Fibroblast of skin of right quadriceps (primary cell): ENCODE data around the gene MBOAT2.
"Not testable (repeated sequence)": the region's sequence is repeated elsewhere in the genome, so short reads cannot be mapped to it uniquely, and the experiment has no call there.

Source experiments
- DNase-seq: peaks from one replicate; pipeline ENCODE4 v3.0.0-alpha.2; 2013

Gene MBOAT2

DNA sequence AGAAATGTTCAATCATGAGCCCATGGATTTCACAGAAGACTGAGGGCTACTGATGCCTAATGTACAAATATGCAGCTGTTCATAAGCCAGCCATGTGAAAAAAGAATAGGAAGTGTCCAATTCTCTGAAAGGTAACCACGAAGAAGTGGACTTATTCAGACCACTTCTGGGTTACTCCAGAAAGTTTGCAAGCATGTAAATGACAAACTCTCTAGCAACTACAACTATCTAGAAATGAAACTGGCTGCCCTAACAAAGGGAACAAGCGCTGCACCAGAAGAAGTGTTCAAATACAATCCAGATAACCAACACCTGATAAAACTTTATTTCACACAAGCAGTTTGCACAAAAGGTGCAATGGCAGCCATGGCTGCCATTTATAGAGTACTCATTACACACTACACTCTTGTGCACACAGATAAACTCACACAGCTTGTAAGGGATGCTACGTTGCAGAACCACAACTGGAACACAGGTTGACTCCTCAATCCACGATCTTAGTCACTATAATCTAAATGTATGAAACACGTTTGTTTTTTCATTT, 13.9 kb downstream of the MBOAT2 start:
- DNase-seq = no peak

DNA sequence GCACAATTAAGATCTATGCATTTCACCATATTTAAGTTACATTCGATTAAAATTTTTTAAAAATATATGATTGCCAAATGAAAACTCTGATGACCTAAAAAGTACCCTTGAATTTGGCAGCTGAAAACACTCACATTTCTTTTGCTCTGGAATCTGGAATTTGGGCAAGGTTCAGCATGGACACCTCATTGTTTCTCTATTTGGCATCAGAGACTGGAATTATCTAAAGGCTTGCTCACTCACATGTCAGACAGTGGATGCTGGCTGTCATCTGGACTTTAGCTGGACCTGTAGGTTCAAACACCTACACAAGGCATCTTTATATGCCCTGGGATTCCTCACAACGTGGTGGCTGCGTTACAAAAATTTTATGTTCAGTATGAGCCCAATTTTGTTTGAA, 16.1 kb downstream of the MBOAT2 start:
- DNase-seq = peak; percentile 61

DNA sequence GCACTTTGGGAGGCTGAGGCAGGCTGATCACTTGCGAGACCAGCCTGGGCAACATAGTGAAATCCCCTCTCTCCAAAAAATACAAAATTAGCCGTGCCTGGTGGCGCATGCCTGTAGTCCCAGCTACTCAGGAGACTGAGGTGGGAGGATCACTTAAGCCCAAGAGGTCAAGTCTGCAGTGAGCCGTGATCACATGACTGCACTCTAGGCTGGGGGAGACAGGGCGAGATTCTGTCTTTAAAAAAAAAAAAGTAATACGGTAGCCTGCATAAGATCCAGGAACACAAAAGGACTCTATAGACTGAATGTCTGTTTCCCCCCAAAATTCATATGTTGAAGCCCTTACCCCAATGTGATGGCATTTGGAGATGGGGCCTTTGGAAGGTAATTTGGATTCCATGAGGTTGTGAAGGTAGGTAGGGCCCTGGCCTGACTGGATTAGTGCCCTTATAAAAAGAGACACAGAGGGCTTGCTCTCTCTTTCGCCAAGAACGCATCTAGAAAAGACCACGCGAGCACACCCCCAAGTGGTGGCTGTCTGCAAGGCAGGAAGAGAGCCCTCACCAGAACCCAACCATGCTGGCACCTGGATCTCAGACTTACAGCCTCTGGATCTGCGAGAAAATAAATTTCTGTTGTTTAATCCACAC, 17.0 kb downstream of the MBOAT2 start:
- no peak for DNase-seq

DNA sequence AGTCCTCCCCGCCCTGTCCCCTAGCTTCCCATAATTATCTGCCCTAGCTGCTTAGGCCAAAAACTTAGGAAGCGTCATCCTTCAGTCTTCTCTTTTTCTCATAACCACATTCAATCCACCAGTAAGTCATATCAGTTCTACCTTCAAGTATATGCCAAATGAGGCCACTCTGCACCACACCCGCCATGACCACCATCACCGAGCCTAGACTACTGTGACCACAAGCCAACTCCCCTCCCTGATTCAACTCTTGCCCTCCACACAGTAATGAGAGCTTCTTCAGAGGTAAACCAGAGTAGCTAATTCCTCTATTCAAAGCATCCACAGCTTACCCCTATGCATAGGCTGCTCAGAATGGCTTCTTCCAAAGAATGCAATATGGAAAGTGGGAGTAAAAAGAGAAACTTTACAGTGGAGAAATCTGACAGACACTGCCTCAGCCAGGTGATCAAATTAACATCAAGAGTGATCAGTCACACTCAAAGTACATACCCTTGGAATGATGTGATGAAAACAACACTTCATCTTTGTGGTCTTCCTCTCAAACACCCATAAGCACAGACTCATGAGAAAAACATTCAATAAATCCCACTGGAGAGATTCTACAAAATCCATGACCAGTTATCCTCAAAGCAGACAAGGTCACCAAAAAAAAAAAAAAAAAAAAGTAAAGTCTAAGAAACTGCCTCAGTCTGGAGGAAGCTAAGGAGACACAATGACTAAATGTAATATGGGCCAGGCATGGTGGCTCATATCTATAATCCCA, 17.7 kb downstream of the MBOAT2 start:
- peak; percentile 89 for DNase-seq

DNA sequence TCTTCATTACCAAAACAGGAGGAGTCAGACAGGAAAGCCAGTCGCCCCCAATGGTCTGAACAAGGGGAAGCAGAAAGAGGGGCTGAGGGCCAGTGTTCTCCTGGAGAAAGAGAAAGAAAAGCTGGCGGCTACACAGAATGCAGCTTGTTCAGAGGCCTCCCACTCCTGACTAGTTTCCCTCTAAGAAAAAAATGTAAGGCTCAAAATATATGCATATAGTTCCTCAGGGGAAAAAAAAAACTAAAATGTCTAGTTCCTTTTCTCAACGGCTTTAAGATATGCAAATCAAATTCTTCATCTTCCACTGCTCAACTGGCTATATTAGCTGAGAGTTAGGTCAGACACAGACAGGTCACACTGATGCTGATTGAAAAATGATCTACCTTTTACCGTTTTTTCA, 18.6 kb downstream of the MBOAT2 start:
- no peak for DNase-seq

DNA sequence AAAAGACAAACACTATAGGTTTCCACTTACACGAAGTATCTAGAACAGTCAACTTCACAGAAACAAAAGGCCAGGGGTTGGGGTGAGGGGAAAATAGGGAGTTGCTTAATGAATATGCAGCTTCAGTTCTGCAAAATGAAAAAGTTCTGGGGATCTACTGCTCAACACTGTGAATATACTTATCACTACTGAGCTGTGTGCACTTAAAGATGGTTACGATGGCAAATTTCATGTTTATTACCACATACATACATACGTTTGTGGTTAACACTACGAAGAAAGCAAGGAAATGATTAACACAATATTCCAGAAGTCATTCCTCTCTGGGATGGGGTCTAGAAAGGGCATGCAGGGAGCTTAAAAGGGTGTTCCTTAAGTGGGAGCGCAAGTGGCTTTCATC, 19.3 kb downstream of the MBOAT2 start:
- DNase-seq = peak; percentile 86

DNA sequence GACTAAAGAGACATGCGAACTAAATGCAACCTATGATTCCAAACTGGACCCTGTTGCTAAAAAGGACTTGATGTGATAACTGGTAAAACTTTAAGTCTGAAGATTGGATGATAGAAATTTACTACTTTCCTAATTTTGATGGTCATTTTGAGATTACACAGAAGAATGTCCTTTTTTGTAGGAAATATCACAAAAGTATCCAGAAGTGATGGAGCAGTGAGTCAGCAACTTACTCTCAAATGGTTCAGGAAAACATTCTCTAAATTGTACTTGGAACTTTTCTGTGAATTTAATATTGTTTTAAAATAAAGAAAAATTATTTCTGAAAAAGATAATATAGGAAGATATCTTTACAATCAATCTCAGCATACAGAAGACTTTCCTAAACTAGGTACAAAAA, 19.9 kb downstream of the MBOAT2 start:
- DNase-seq = no peak

DNA sequence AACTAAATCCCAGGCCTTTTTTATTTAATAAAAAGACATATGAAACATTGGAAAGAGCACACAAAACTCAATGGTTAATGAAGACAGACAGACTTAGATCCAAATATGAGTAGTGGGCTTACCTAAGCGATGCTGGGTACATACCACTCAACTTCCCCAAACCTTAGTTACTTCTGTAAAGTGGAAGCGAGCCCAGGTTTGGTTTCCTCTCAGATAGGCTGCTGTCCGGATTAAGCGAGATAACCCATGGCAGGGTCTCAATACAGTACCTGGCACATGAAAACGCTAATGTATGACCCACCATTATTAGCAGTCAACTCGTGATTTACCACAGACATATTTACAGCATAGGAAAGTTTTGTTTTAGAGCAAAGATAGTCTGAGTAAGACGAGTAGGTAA, 21.6 kb downstream of the MBOAT2 start:
- DNase-seq = no peak

DNA sequence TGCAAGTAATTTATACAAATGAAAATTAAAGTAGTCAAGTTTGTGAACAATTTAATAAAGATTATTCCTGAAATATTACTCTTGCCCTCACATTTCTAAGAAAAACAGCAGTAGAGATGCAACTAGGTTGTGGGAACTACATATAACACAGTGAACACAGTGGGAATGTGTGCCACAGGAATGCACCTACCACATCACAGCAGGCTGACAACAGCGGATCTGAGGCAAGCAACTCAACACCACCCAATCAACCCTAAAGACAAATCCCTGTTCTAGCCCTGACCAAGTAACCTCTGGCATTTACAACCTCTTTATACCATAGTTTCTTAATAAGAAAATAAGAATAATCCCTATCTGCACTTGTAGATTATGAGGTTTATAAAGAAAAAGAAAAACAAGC, 23.4 kb downstream of the MBOAT2 start:
- DNase-seq = peak; percentile 61

DNA sequence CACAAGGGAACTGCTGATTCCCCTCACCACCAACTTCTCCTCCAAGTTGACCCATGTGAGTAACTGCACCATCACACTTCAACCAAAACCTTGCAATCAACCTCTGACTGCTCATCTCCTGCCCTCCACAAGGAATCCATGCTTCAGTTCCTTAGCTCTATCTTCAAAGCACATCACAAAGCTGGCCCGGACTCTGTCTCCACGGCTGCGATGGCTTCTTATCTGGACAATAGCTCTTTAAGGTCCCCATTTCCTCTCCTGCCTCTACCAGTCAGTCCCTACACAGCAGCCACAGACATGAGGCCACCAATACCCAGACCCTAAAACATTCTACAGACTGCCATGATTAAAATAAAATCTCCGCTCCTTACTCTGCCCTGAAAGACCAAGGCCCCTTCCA, 25.7 kb downstream of the MBOAT2 start:
- DNase-seq = no peak

DNA sequence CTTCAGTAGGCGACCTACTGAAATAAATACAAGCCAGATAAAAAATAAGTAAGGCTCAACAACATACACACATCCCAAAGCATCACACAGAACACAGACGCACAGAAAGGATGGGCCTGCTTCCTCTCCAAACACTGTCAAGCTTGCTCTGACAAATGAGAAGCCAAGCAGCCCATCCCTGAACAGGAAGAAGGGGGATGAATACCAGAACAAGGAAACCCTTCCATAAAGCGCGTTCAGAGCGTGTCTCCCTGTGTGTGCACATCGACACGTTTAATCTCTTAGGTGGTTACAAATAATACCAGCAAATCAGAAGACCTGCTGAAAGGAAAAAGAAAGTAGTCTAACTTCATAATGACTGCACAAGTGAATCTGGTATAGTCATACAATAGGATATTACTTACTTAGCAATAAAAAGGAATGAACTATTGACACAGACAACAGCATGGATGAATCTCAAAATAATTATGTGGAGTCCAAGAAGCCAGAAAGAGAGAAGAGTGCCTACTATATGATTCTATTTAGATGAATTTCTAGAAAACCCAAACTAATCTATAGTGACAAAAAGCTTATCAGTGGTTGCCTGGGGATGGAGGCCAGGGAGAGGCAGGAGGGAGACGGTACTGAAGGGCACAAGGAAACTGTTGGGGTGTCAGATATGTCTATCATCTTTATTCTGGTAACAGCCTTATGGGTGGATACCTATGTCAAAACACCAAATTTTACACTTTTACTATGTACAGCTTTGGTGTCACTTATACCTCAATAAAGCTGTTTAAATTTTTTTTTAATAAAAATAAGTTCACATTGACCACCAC, 26.8 kb downstream of the MBOAT2 start:
- peak; percentile 35 for DNase-seq

DNA sequence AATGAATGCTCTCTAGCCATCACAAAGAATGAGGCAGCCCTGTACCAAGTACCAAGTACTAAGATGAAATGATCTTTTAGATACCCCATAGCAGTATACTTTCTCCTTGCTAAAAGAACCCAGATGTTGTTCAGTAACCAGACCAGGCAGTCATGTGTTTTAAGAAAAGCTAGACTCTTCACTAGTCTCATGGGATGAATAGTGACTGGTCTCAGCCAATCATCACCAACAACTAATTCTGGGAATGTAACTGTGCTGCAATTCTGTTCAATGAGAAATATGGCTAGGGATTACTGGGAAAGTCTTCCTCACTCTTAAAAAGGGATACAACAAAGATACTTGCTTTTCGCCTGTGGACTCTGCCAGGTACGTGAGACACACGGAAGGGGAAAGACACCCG, 29.5 kb downstream of the MBOAT2 start:
- DNase-seq = no peak

DNA sequence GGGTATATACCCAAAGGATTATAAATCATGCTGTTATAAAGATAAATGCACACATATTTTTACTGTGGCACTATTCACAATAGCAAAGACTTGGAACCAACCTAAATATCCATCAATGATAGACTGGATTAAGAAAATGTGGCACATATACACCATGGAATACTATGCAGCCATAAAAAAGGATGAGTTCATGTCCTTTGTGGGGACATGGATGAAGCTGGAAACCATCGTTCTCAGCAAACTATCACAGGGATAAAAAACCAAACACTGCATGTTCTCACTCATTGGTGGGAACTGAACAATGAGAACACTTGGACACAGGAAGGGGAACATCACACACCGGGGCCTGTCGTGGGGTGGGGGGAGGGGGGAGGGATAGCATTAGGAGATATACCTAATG, 30.5 kb downstream of the MBOAT2 start:
- DNase-seq = not testable (repeated sequence)

DNA sequence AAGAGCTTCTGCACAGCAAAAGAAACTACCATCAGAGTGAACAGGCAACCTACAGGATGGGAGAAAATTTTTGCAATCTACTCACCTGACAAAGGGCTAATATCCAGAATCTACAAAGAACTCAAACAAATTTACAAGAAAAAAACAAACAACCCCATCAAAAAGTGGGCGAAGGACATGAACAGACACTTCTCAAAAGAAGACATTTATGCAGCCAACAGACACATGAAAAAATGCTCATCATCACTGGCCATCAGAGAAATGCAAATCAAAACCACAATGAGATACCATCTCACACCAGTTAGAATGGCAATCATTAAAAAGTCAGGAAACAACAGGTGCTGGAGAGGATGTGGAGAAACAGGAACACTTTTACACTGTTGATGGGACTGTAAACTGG, 30.9 kb downstream of the MBOAT2 start:
- DNase-seq = not testable (repeated sequence)

DNA sequence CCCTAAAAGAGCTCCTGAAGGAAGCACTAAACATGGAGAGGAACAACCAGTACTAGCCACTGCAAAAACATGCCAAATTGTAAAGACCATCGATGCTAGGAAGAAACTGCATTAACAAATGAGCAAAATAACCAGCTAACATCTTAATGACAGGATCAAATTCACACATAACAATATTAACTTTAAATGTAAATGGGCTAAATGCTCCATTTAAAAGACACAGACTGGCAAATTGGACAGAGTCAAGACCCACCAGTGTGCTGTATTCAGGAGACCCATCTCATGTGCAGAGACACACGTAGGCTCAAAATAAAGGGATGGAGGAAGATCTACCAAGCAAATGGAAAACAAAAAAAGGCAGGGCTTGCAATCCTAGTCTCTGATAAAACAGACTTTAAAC, 34.1 kb downstream of the MBOAT2 start:
- DNase-seq = not testable (repeated sequence)

DNA sequence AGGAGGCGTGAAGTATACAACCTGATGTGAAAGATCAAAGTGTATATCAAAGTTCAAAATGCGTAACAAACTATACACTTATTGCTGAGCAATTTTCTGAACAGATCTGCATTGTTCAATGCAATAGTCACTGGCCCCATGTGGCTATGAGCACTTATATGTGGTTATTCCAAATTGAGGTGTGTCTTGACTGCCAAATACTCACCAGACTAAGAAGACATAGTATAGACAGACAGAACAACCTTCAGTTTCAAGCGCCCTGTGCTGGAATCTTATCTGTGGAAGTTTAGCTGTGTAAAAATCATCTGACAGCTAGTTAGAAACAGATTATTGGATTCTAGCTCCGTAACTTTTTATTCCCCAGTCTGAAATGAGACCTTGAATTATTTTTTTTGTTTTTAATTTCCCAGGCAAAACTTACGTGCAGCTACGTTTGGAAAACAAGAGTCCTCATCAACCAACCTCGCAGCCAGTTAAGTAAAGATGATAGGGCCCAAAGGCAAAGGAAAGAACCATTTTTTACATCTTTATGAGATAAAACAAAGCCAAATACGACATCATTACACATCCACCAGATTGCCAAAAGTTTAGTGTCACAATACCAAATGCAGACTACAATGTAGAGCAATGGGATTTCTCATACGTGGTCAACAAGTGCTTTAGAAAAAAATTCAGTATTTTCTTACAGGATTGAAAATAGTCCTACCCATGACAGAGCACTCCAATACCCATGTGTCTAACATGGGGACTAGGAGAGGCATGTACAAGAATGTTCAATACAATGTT, 37.2 kb downstream of the MBOAT2 start:
- peak; percentile 55 for DNase-seq

DNA sequence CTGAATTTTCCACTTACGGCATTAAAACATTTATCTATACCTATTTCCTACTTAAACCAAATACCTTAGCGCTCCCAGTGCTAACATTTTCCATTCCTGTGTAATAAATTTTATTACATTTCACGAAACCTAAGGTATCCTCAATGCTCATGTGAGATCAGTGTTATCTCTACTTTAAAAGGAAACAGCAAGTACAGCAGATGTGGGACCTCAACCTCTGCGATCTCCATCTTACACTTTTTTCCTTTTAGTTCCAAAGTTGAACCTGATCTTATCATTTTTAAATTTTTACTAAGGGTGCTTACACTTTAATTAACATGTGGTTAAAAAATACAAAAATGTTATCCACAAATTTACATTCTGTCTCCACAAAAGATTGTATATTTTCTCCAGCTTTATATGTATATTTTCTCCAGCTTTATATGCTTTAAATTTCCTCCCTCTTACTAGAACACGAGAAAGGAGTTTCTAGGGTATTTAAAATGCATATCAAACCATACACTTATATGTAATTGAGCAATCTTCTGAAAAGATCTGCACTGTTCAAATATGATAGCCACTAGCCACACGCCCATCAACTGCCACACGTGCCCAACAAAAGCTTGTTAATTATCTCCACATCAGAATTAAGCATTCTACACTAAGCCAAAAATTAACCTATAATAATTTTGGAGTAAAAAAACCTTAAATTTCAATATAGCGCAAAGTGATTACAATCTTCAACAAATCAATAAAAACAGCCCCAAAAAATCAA, 38.1 kb downstream of the MBOAT2 start:
- no peak for DNase-seq

DNA sequence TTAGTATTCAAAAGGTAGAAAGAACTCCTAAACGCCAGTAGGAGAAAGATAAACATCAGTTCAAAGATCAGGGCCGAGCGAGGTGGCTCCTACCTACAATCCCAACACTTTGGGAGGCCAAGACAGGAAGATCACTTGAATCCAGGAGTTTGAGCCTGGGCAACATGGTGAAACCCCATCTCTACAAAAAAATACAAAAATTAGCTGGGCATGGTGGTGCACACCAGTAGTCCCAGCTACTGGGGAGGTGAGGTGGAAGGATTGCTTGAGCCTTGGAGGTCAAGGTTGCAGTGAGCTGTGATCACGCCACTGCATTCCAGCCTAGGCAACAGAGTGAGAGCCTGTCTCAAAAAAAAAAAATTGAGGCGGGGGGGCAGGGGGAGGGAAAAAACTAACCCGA, 40.6 kb downstream of the MBOAT2 start:
- no peak for DNase-seq

DNA sequence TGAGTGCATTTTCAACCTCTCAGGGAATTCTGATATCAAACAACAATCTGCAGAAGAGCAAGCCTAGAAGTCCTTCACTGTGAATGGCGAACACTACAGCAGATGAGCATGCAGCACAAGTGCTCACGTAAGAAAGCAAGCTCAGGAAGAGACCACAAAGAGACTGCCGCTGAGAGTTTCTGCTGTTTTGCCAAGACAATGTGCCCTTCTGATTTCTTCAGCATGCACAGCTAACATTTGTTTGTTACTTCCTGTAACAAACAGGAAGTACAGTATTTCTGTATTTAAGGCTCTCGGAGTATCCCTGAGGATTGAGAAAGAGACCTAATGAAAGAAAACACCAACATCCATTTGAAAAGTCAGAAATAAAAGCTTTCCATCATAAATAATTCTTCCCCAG, 45.9 kb downstream of the MBOAT2 start:
- DNase-seq = no peak

DNA sequence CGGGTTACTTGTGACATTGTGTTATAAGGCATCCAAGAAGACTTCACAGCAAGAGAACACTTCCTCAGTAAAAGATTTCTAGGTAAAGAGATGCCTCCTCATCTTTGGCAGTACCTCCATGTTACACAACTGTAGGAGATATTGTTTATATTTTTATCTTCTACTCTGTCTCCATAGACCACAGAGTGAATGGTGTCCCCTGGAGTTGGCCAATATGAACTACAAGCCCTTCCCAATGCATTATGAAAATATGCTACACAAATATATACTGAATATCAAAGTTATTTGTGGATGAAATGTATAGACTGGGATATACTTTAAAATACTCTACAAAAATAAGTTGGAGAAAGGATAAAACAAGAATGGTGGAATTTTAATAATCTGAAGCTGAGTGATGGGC, 46.7 kb downstream of the MBOAT2 start:
- no peak for DNase-seq

DNA sequence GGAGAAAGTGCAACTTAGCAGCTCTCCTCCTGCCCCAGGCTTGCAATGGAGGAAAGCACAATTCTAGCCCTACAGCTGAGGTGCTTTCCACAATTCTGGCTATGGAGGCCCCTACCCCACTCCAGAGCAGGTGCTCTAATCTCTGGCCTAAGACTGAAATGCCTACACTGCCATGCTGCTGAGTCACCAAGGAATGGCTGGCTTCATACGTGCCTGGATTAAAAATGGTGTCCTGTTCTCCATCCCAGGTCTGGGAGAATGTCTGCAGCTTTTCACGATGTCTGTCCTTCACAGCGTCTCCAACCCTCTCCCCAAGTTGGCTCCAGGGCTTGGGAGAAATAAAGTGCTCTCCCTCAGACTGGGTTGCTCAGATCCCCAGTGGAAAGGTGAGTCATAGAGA, 48.5 kb downstream of the MBOAT2 start:
- no peak for DNase-seq

DNA sequence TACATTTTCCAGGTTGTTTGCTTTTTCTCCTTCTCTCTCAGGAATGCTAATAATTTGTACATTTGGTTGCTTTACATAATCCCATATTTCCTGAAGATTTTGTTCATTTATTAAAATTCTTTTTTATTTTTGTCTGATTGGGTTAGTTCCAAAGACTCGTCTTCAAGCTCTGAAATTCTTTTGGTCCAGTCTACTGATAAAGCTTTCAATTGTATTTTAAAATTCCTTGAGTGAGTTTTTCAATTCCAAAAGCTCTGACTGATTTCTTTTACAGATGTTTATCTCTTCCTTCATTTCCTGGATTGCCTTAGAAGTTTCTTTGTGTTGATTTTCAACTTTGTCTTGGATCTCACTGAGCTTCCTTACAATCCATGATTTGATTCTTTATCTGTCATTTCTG, 50.0 kb downstream of the MBOAT2 start:
- DNase-seq = no peak
